ENCODE measurements around the gene RAET1E. TPM values are rescaled to one million over a fixed set of nuclear protein-coding genes. Genes with fewer than 3 reads are reported as not detected.

RAET1E gene
- total RNA-seq, 1 donor: not detected

- H3K4me3 ChIP-seq (ENCODE audit: low read length): no peak overlapping the region
- H3K9me3 ChIP-seq (ENCODE audit: low read depth, low read length): no peaks in the 10 kb centered on the region
- no peaks in the 10 kb centered on the region for H3K4me1 ChIP-seq (ENCODE audit: insufficient read depth, low read length)
- no peaks in the 10 kb centered on the region for H3K27me3 ChIP-seq (ENCODE audit: insufficient read depth, low read length)
These were observed 8.5 kb upstream of the RAET1E start for GRCh38 chr6:149906405-149906804.

- no peak overlapping the region for H3K4me3 ChIP-seq (ENCODE audit: low read length)
- no peaks in the 10 kb centered on the region for H3K9me3 ChIP-seq (ENCODE audit: low read depth, low read length)
- no peaks in the 10 kb centered on the region for H3K27me3 ChIP-seq (ENCODE audit: insufficient read depth, low read length)
- H3K4me1 ChIP-seq (ENCODE audit: insufficient read depth, low read length): no peaks in the 10 kb centered on the region
These were observed 8.0 kb upstream of the RAET1E start for GRCh38 chr6:149905911-149906371.

- Histone ChIP-seq H3K4me1 (ENCODE audit: insufficient read depth, low read length) (no peaks in the 10 kb centered on the region), H3K9me3 (ENCODE audit: low read depth, low read length) (no peaks in the 10 kb centered on the region), H3K27me3 (ENCODE audit: insufficient read depth, low read length) (no peaks in the 10 kb centered on the region), H3K4me3 (ENCODE audit: low read length) (no peak overlapping the region)
These were observed 7.5 kb upstream of the RAET1E start for GRCh38 chr6:149905371-149905910.

GRCh38 chr6:149904661-149905370, 6.9 kb upstream of the RAET1E start:
- H3K9me3 ChIP-seq (ENCODE audit: low read depth, low read length): no peaks in the 10 kb centered on the region
- no peaks in the 10 kb centered on the region for H3K4me1 ChIP-seq (ENCODE audit: insufficient read depth, low read length)
- H3K27me3 ChIP-seq (ENCODE audit: insufficient read depth, low read length): no peaks in the 10 kb centered on the region
- no peak overlapping the region for H3K4me3 ChIP-seq (ENCODE audit: low read length)

- Histone ChIP-seq H3K4me3 (ENCODE audit: low read length) (no peak overlapping the region), H3K4me1 (ENCODE audit: insufficient read depth, low read length) (no peaks in the 10 kb centered on the region), H3K27me3 (ENCODE audit: insufficient read depth, low read length) (no peaks in the 10 kb centered on the region), H3K9me3 (ENCODE audit: low read depth, low read length) (no peaks in the 10 kb centered on the region)
These were observed 6.2 kb upstream of the RAET1E start for GRCh38 chr6:149903938-149904611.

GRCh38 chr6:149901444-149902140, 3.7 kb upstream of the RAET1E start:
- Histone ChIP-seq H3K4me3 (ENCODE audit: low read length) (no peak overlapping the region), H3K9me3 (ENCODE audit: low read depth, low read length) (no peaks in the 10 kb centered on the region), H3K4me1 (ENCODE audit: insufficient read depth, low read length) (peaks cover 2% of the 10 kb centered on the region), H3K27me3 (ENCODE audit: insufficient read depth, low read length) (no peaks in the 10 kb centered on the region)

GRCh38 chr6:149900620-149901443, 2.9 kb upstream of the RAET1E start:
- no peaks in the 10 kb centered on the region for H3K27me3 ChIP-seq (ENCODE audit: insufficient read depth, low read length)
- H3K4me3 ChIP-seq (ENCODE audit: low read length): no peak overlapping the region
- H3K9me3 ChIP-seq (ENCODE audit: low read depth, low read length): no peaks in the 10 kb centered on the region
- peaks cover 9% of the 10 kb centered on the region for H3K4me1 ChIP-seq (ENCODE audit: insufficient read depth, low read length)

GRCh38 chr6:149899926-149900619, 2.2 kb upstream of the RAET1E start:
- Histone ChIP-seq H3K9me3 (ENCODE audit: low read depth, low read length) (no peaks in the 10 kb centered on the region), H3K4me1 (ENCODE audit: insufficient read depth, low read length) (peaks cover 17% of the 10 kb centered on the region), H3K4me3 (ENCODE audit: low read length) (no peak overlapping the region), H3K27me3 (ENCODE audit: insufficient read depth, low read length) (no peaks in the 10 kb centered on the region)

GRCh38 chr6:149899486-149899885, 1.6 kb upstream of the RAET1E start:
- peaks cover 19% of the 10 kb centered on the region for H3K4me1 ChIP-seq (ENCODE audit: insufficient read depth, low read length)
- no peaks in the 10 kb centered on the region for H3K9me3 ChIP-seq (ENCODE audit: low read depth, low read length)
- H3K27me3 ChIP-seq (ENCODE audit: insufficient read depth, low read length): no peaks in the 10 kb centered on the region
- no peak overlapping the region for H3K4me3 ChIP-seq (ENCODE audit: low read length)

GRCh38 chr6:149898966-149899365, 1.1 kb upstream of the RAET1E start:
- H3K9me3 ChIP-seq (ENCODE audit: low read depth, low read length): no peaks in the 10 kb centered on the region
- H3K27me3 ChIP-seq (ENCODE audit: insufficient read depth, low read length): no peaks in the 10 kb centered on the region
- H3K4me3 ChIP-seq (ENCODE audit: low read length): no peak overlapping the region
- H3K4me1 ChIP-seq (ENCODE audit: insufficient read depth, low read length): peaks cover 19% of the 10 kb centered on the region

GRCh38 chr6:149897015-149897697, 757 bp downstream of the RAET1E start:
- Histone ChIP-seq H3K9me3 (ENCODE audit: low read depth, low read length) (no peaks in the 10 kb centered on the region), H3K4me3 (ENCODE audit: low read length) (no peak overlapping the region), H3K4me1 (ENCODE audit: insufficient read depth, low read length) (peaks cover 19% of the 10 kb centered on the region), H3K27me3 (ENCODE audit: insufficient read depth, low read length) (no peaks in the 10 kb centered on the region)

- H3K27me3 ChIP-seq (ENCODE audit: insufficient read depth, low read length): no peaks in the 10 kb centered on the region
- no peak overlapping the region for H3K4me3 ChIP-seq (ENCODE audit: low read length)
- H3K4me1 ChIP-seq (ENCODE audit: insufficient read depth, low read length): peaks cover 19% of the 10 kb centered on the region
- no peaks in the 10 kb centered on the region for H3K9me3 ChIP-seq (ENCODE audit: low read depth, low read length)
These were observed 1.4 kb downstream of the RAET1E start for GRCh38 chr6:149896491-149896890.

GRCh38 chr6:149895833-149896271, 2.1 kb downstream of the RAET1E start:
- Histone ChIP-seq H3K4me1 (ENCODE audit: insufficient read depth, low read length) (peaks cover 19% of the 10 kb centered on the region), H3K4me3 (ENCODE audit: low read length) (no peak overlapping the region), H3K9me3 (ENCODE audit: low read depth, low read length) (no peaks in the 10 kb centered on the region), H3K27me3 (ENCODE audit: insufficient read depth, low read length) (no peaks in the 10 kb centered on the region)

Measured in mononuclear cell (primary cell).